SU-DHL-6 (cell line): ENCODE data around the gene DLX5.

Experiments used
- H2AFZ ChIP-seq: fragments of 200-600 bp; sonication (generic); 2 replicates; pipeline ENCODE4 v1.6.1; 2014; ENCODE audit warnings: low read depth, mild to moderate bottlenecking, moderate library complexity, mixed read lengths, antibody characterized with exemption, low read length; ENCODE audit not compliant: severe bottlenecking
- H3F3A ChIP-seq: fragments of 200-600 bp; shearing (Covaris generic); 2 replicates; pipeline ENCODE4 v1.6.0; 2016; ENCODE audit warnings: antibody characterized with exemption, mild to moderate bottlenecking; ENCODE audit not compliant: insufficient read depth
- H3K27ac ChIP-seq: fragments of 200-600 bp; sonication (generic); 2 replicates; pipeline ENCODE4 v1.5.1; 2016; ENCODE audit warnings: low read depth, mild to moderate bottlenecking, low read length, moderate library complexity, mixed read lengths
- H3K27me3 ChIP-seq: fragments of 200-600 bp; sonication (generic), shearing (Covaris generic); 2 replicates; pipeline ENCODE4 v1.6.0; 2014; ENCODE audit warnings: mild to moderate bottlenecking, low read length
- H3K36me3 ChIP-seq: fragments of 200-600 bp; sonication (generic); 2 replicates; pipeline ENCODE4 v1.6.1; 2014; ENCODE audit warnings: mild to moderate bottlenecking, low read length, mixed read lengths
- H3K4me2 ChIP-seq: fragments of 300-600, 200-600 bp; shearing (Covaris generic), sonication (generic); 2 replicates; pipeline ENCODE4 v1.6.0; 2014; ENCODE audit warnings: low read length, low read depth, mild to moderate bottlenecking; ENCODE audit not compliant: poor library complexity, severe bottlenecking
- H3K4me3 ChIP-seq: fragments of 200-600 bp; sonication (generic); 2 replicates; pipeline ENCODE4 v1.5.1; 2014; ENCODE audit warnings: antibody characterized with exemption, low read length, mild to moderate bottlenecking, mixed read lengths; ENCODE audit not compliant: insufficient read depth, poor library complexity, severe bottlenecking
- H3K79me2 ChIP-seq: fragments of 200-600 bp; sonication (generic); 2 replicates; pipeline ENCODE4 v1.6.1; 2014; ENCODE audit warnings: mild to moderate bottlenecking, low read length, moderate library complexity; ENCODE audit not compliant: insufficient read depth
- H3K9ac ChIP-seq: fragments of 200-600 bp; sonication (generic); 2 replicates; pipeline ENCODE4 v1.7.0; 2014; ENCODE audit warnings: mild to moderate bottlenecking, low read length
- H3K9me2 ChIP-seq: fragments of 200-600 bp; sonication (generic); replicated peaks from 2 replicates; pipeline ENCODE4 v1.6.1; 2014; ENCODE audit warnings: low read length; ENCODE audit not compliant: insufficient read depth
- H3K9me3 ChIP-seq: fragments of 200-600 bp; sonication (generic); 2 replicates; pipeline ENCODE4 v1.6.1; 2014; ENCODE audit warnings: low read length, mixed read lengths; ENCODE audit not compliant: insufficient read depth
- H4K20me1 ChIP-seq: fragments of 200-600 bp; sonication (generic); 2 replicates; pipeline ENCODE4 v1.6.1; 2014; ENCODE audit warnings: low read depth, mild to moderate bottlenecking, antibody characterized with exemption, low read length, moderate library complexity, mixed read lengths
- EZH2phosphoT487 ChIP-seq: fragments of 200-600 bp; sonication (generic), shearing (Covaris generic); conservative IDR thresholded peaks from 2 replicates; pipeline ENCODE4 v1.6.1; 2018; ENCODE audit warnings: mild to moderate bottlenecking, antibody characterized with exemption, low read length, moderate library complexity, mixed read lengths
- TF ChIP-seq, protein P1 (sequence below): fragments of 200-600 bp; sonication (generic); IDR thresholded peaks from one replicate; pipeline ENCODE4 v1.5.1; 2017; ENCODE audit warnings: antibody characterized with exemption, mild to moderate bottlenecking, low read length, moderate library complexity; ENCODE audit not compliant: insufficient read depth, poor library complexity, severe bottlenecking

Gene DLX5

DNA sequence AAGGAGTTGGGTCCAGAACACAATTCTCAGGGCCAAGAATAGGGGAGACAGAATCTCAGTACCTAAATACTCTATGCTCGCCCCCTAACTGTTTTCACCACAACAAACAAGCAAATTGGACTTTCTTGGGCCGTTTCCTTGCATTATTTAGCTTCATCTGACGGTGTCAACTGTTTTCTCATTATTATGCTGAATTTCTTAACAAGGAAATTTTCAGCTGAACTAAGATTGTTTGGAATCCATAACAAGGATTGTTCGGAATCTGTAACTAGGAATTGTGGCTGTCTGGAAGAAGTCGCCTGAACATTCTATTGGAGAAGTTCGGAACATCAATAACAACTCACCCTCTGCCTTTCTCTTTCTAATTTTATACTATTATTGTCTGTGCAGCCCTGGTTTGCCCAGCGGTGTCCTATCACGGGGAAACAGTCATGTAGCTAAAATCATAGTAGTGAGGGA is 34.7 kb downstream of the DLX5 start:
- H3K4me3 ChIP-seq, result no peak overlapping the region
- no peaks in the 10 kb centered on the region for H3K79me2 ChIP-seq
- no peak overlapping the region for H3K4me2 ChIP-seq
- H3K27me3 ChIP-seq, result no peaks in the 10 kb centered on the region
- H2AFZ ChIP-seq, result no peak overlapping the region
- H3K9me3 ChIP-seq, result no peaks in the 10 kb centered on the region
- H3F3A ChIP-seq, result no peaks in the 10 kb centered on the region
- H3K9me2 ChIP-seq, result no peaks in the 10 kb centered on the region
- H4K20me1 ChIP-seq, result no peaks in the 10 kb centered on the region
- no peak overlapping the region for H3K9ac ChIP-seq
- no peaks in the 10 kb centered on the region for H3K36me3 ChIP-seq
- TF ChIP-seq, protein P1, sequence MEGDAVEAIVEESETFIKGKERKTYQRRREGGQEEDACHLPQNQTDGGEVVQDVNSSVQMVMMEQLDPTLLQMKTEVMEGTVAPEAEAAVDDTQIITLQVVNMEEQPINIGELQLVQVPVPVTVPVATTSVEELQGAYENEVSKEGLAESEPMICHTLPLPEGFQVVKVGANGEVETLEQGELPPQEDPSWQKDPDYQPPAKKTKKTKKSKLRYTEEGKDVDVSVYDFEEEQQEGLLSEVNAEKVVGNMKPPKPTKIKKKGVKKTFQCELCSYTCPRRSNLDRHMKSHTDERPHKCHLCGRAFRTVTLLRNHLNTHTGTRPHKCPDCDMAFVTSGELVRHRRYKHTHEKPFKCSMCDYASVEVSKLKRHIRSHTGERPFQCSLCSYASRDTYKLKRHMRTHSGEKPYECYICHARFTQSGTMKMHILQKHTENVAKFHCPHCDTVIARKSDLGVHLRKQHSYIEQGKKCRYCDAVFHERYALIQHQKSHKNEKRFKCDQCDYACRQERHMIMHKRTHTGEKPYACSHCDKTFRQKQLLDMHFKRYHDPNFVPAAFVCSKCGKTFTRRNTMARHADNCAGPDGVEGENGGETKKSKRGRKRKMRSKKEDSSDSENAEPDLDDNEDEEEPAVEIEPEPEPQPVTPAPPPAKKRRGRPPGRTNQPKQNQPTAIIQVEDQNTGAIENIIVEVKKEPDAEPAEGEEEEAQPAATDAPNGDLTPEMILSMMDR, result no peak
- no peak for TF ChIP-seq EZH2phosphoT487
- no peak overlapping the region for H3K27ac ChIP-seq

DNA sequence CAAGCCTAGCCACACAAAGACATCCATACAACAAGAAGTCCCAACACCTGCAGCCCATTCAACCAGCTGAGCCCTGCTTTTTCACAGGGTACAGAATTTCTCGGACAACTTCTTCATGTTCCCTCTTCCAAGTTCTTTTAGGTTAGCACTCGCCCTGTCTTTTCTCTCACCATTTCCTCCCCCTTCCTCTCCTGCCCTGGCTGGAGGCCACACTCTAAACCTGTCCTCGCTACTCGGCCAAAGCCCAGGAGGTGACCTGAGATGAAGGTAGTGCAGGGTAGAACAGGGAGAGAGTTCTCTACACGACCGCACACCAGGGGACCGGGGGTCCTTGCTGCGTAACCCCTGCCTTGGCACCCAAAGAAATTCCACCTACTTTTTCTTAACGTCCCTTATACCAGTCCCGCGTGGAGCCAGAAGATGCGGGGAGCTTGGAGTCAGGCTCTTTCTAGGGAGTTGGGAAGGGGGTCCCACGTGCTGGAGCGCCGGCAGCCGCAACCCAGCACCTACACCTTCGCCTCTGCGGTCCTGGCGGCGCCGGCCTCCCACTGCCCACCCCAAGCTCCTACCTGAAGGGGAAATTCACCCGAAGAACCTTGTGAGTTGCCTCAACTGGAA is 35.3 kb downstream of the DLX5 start:
- Histone ChIP-seq H3K9ac (no peak overlapping the region), H3K36me3 (no peaks in the 10 kb centered on the region), H3F3A (no peaks in the 10 kb centered on the region), H2AFZ (no peak overlapping the region), H3K9me3 (no peaks in the 10 kb centered on the region), H3K27me3 (no peaks in the 10 kb centered on the region), H4K20me1 (no peaks in the 10 kb centered on the region), H3K9me2 (no peaks in the 10 kb centered on the region), H3K27ac (no peak overlapping the region), H3K4me2 (no peak overlapping the region), H3K4me3 (no peak overlapping the region), H3K79me2 (no peaks in the 10 kb centered on the region)
- TF ChIP-seq EZH2phosphoT487, result no peak
- TF ChIP-seq, protein P1, result no peak

DNA sequence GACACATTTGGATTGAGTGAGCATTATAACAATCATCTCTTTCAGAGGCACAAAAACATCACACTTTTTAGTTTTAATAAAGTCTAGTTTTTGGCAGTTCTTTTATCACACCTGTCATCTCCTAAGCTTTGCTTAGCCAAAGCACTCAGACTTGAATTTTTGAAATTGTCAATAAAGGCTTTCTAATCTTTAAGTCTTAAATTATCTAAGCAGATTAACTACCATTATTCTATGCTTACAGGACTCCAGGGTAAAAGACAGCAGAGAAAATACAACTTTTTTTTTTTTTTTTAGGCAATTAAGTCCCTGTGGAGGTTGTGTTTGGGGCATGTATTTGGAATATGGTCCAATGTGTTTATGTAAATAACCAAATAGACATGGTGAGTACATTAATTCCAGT is 36.9 kb downstream of the DLX5 start:
- H3K27me3 ChIP-seq, result no peaks in the 10 kb centered on the region; the same call in 1 of the 2 replicates
- H3K9me3 ChIP-seq, result no peaks in the 10 kb centered on the region
- H4K20me1 ChIP-seq, result no peaks in the 10 kb centered on the region
- no peak for TF ChIP-seq EZH2phosphoT487
- TF ChIP-seq, protein P1, result no peak
- H3K4me3 ChIP-seq, result no peak overlapping the region
- no peak overlapping the region for H3K9ac ChIP-seq
- H3K9me2 ChIP-seq, result no peaks in the 10 kb centered on the region
- H3K79me2 ChIP-seq, result no peaks in the 10 kb centered on the region
- H3F3A ChIP-seq, result no peaks in the 10 kb centered on the region
- no peak overlapping the region for H3K27ac ChIP-seq
- no peaks in the 10 kb centered on the region for H3K36me3 ChIP-seq
- H2AFZ ChIP-seq, result no peak overlapping the region
- no peak overlapping the region for H3K4me2 ChIP-seq
